ENCODE measurements around the gene LDLRAD2.
A peak's percentile ranks its signal among the peaks of the same experiment; 100 is the strongest.
"Not testable (repeated sequence)": the region's sequence is repeated elsewhere in the genome, so short reads cannot be mapped to it uniquely, and the experiment has no call there.

LDLRAD2 gene

GRCh38 chr1:21811875-21812305 lies at the start of gene LDLRAD2:
LDLRAD2 (plus strand) TSS chr1:21812265; CDS start chr1:21812452, 187 bp downstream.
- peak; percentile 63 for DNase-seq

GRCh38 chr1:21763236-21763635 lies 48.8 kb upstream of the LDLRAD2 start:
- DNase-seq, result no peak

GRCh38 chr1:21763694-21764419 lies 48.2 kb upstream of the LDLRAD2 start:
- no peak for DNase-seq

GRCh38 chr1:21764615-21765423 lies 47.2 kb upstream of the LDLRAD2 start:
- DNase-seq, result peak; percentile 9

GRCh38 chr1:21766210-21766609 lies 45.9 kb upstream of the LDLRAD2 start:
- DNase-seq, result no peak

GRCh38 chr1:21767106-21767505 lies 45.0 kb upstream of the LDLRAD2 start:
- DNase-seq, result not testable (repeated sequence)

- no peak for DNase-seq
These were observed 41.9 kb upstream of the LDLRAD2 start for GRCh38 chr1:21770201-21770600.

- not testable (repeated sequence) for DNase-seq
These were observed 41.5 kb upstream of the LDLRAD2 start for GRCh38 chr1:21770602-21771001.

GRCh38 chr1:21771672-21772071 lies 40.4 kb upstream of the LDLRAD2 start:
- DNase-seq, result not testable (repeated sequence)

GRCh38 chr1:21773585-21773984 lies 38.5 kb upstream of the LDLRAD2 start:
- no peak for DNase-seq

GRCh38 chr1:21774835-21775549 lies 37.1 kb upstream of the LDLRAD2 start:
- DNase-seq, result no peak

- DNase-seq, result no peak
These were observed 36.5 kb upstream of the LDLRAD2 start for GRCh38 chr1:21775550-21775914.

GRCh38 chr1:21775985-21776562 lies 36.0 kb upstream of the LDLRAD2 start:
- DNase-seq, result peak; percentile 69

- not testable (repeated sequence) for DNase-seq
These were observed 35.1 kb upstream of the LDLRAD2 start for GRCh38 chr1:21776925-21777324.

- DNase-seq, result no peak
These were observed 33.7 kb upstream of the LDLRAD2 start for GRCh38 chr1:21778405-21778727.

GRCh38 chr1:21779613-21780521 lies 32.2 kb upstream of the LDLRAD2 start:
- no peak for DNase-seq

- peak; percentile 41 for DNase-seq
These were observed 30.2 kb upstream of the LDLRAD2 start for GRCh38 chr1:21781815-21782348.

GRCh38 chr1:21782349-21782867 lies 29.7 kb upstream of the LDLRAD2 start:
- DNase-seq, result peak; percentile 84

GRCh38 chr1:21782868-21783678 lies 29.0 kb upstream of the LDLRAD2 start, which contains the start of gene USP48:
USP48 (minus strand) TSS chr1:21783149; CDS start chr1:21782957, 192 bp downstream.
- DNase-seq, result peak; percentile 99
